Ovary (tissue), 9 donors: ENCODE measurements around the gene RCL1. TPM values are rescaled to one million over a fixed set of nuclear protein-coding genes. Genes with fewer than 3 reads are reported as not detected.

Experiments used
- DNase-seq, 5 donors: peaks; one replicate each; pipeline ENCODE4 v3.0.0-alpha.2; 2019 to 2020
- H3K27ac ChIP-seq, 2 donors: fragments of 200-600 bp; one replicate each; pipeline versions ENCODE4 v1.5.1 to v1.8.0; 2019 to 2022
- H3K27me3 ChIP-seq: fragments of 200-600 bp; one replicate; pipeline ENCODE4 v1.8.0; 2022
- H3K36me3 ChIP-seq: fragments of 200-600 bp; sonication (generic); one replicate; pipeline ENCODE4 v1.5.1; 2019
- H3K4me1 ChIP-seq: one replicate; pipeline ENCODE4 v1.8.1; 2013; ENCODE audit warnings: mild to moderate bottlenecking, moderate library complexity; ENCODE audit not compliant: insufficient read depth
- H3K4me3 ChIP-seq: fragments of 200-600 bp; sonication (generic); one replicate; pipeline ENCODE4 v1.5.1; 2017
- H3K9me3 ChIP-seq, 2 donors: fragments of 200-600 bp in 1 of 2; sonication (generic) in 1 of 2; one replicate each; pipeline versions ENCODE4 v1.5.1 to v1.8.1; 2013 to 2019; ENCODE audit warnings: mild to moderate bottlenecking in 1 of 2, moderate library complexity in 1 of 2
- EP300 ChIP-seq: sonication (generic); formaldehyde crosslinking; IDR thresholded peaks from one replicate; pipeline ENCODE4 v1.6.1; 2017; ENCODE audit warnings: antibody characterized with exemption
- POLR2A ChIP-seq: fragments of 450-650 bp; IDR thresholded peaks from one replicate; pipeline ENCODE4 v1.6.1; 2017; ENCODE audit warnings: antibody characterized with exemption, mild to moderate bottlenecking, moderate library complexity
- WGBS, 3 donors: extraction: QIAGEN DNeasy Blood & Tissue Kit in 1 of 3; methylation state at CpG; one replicate each; pipeline versions ENCODE4 v1.1.5 to v1.1.7; 2013 to 2017; 5-methylcytosine and 5-hydroxymethylcytosine counted together
- intact Hi-C, 4 donors: fragments of 100-400 bp; cut with DNase I; formaldehyde crosslinking; loops; one replicate each; pipeline versions ENCODE4 v1.11.0 to v1.15.1; 2022 to 2023
- polyA plus RNA-seq, 2 donors: library from polyadenylated mRNA; stranded (reverse); fragments of 200-250 nt in 1 of 2; fragments of 350-450 nt in 1 of 2; fragmentation: Illumina TruSeq in 1 of 2; extraction: RNeasy Lipid Tissue Mini Kit (QIAGEN cat#74804) in 1 of 2; gene quantifications; one replicate each; pipeline ENCODE4 v1.2.3, GENCODE V29; 2013 to 2014
- total RNA-seq, 7 donors: library from RNA; depleted of rRNA in 2 of 7; stranded (reverse); fragments of >200 nt in 2 of 7; fragmentation: NEBNext Ultra II Directional in 3 of 7; extraction: Animal tissue kit (Norgen Biotek cat#: 25700) in 3 of 7; gene quantifications; one replicate each; pipeline versions ENCODE4 v1.1.0 to v1.2.4, GENCODE V29; 2016 to 2023
- TF ChIP-seq, protein P1 (sequence below), 3 donors: fragments of 450-650 bp in 2 of 3; fragments of 200-600 bp in 1 of 3; IDR thresholded peaks; one replicate each; pipeline versions ENCODE4 v1.5.1 to v1.8.0; 2016 to 2022; ENCODE audit warnings: antibody characterized with exemption in 3 of 3, mild to moderate bottlenecking in 1 of 3
- donor health status: DM: no; HTN: no; CAD: no; lungs with moderate emphysema.
- donor health status: DM: no; HTN: no; CAD: no.
- donor health status: Bipolar disorder and iron deficiency.
- donor health status: DM: yes; HTN: yes; CAD: no.
- donor health status: DM: no; HTN: no; CAD: no.
- donor health status: DM: yes; HTN: yes; CAD: no.

The RCL1 gene
- total and polyA plus RNA-seq, 9 donors: 19.9 to 68.6 (median 30.0) TPM

DNA sequence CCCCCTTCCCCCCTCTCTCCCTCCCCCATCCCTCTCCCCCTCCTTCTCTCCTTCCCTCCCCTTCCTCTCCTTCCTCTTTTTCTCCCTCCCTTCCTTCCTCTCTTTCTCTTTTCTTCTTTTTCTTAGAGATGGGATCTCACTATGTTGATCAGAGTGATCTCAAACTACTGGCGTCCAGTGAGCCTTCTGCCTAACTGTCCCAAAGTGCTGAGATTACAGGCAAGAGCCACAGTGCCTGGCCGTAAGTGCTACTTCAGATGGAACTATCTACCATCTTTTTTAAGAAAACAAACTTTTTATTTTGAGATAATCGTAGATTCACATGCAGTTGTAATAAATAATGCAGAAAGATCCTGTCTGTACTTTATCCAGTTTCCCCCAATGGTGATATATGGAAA, 6.3 kb downstream of the RCL1 start:
- H3K36me3 ChIP-seq: no peaks in the 10 kb centered on the region
- H3K27me3 ChIP-seq: no peaks in the 10 kb centered on the region
- H3K9me3 ChIP-seq: no peaks in the 10 kb centered on the region
- DNase-seq: no peak
- H3K4me1 ChIP-seq: peaks cover 12% of the 10 kb centered on the region
- intact Hi-C loops: loop anchor here (10.0 kb wide), 2 partner anchors 56 to 186 kb away; partner anchors contain the start of gene JAK2 (in 4 of the 4)
- H3K4me3 ChIP-seq: no peak overlapping the region
- TF ChIP-seq, protein P1, sequence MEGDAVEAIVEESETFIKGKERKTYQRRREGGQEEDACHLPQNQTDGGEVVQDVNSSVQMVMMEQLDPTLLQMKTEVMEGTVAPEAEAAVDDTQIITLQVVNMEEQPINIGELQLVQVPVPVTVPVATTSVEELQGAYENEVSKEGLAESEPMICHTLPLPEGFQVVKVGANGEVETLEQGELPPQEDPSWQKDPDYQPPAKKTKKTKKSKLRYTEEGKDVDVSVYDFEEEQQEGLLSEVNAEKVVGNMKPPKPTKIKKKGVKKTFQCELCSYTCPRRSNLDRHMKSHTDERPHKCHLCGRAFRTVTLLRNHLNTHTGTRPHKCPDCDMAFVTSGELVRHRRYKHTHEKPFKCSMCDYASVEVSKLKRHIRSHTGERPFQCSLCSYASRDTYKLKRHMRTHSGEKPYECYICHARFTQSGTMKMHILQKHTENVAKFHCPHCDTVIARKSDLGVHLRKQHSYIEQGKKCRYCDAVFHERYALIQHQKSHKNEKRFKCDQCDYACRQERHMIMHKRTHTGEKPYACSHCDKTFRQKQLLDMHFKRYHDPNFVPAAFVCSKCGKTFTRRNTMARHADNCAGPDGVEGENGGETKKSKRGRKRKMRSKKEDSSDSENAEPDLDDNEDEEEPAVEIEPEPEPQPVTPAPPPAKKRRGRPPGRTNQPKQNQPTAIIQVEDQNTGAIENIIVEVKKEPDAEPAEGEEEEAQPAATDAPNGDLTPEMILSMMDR (IDR thresholded peaks at IDR 0.05): no peak
- no peak for TF ChIP-seq EP300
- no peak for TF ChIP-seq POLR2A
- 33 to 49% (median 46%) methylated on average over 3 of the region's 3 CpGs for WGBS, 3 donors
- H3K27ac ChIP-seq: peak overlapping the region in 1 of 2 donors; percentile 46

- intact Hi-C loops: loop anchor here (10.0 kb wide), 2 partner anchors 55 to 185 kb away; partner anchors contain the start of gene JAK2 (in 4 of the 4)
- TF ChIP-seq, protein P1 (IDR thresholded peaks at IDR 0.05): no peak
- no peak for TF ChIP-seq EP300
- TF ChIP-seq POLR2A: no peak
- Histone ChIP-seq H3K4me1 (peaks cover 11% of the 10 kb centered on the region), H3K4me3 (no peak overlapping the region), H3K36me3 (no peaks in the 10 kb centered on the region), H3K9me3 (no peaks in the 10 kb centered on the region), H3K27ac (no peak overlapping the region), H3K27me3 (no peaks in the 10 kb centered on the region)
- 58 to 70% (median 63%) methylated on average over 3 of the region's 3 CpGs for WGBS, 3 donors
- DNase-seq: no peak
Observed at GRCh38 chr9:4799775-4800174, 7.0 kb downstream of the RCL1 start.

- no peak for DNase-seq
- peaks cover 13% of the 10 kb centered on the region for H3K4me1 ChIP-seq
- no peaks in the 10 kb centered on the region for H3K36me3 ChIP-seq
- WGBS, 3 donors: 92 to 95% (median 95%) methylated on average over 6 of the region's 6 CpGs
- intact Hi-C loops: no loop called here
- TF ChIP-seq POLR2A (no peak), EP300 (no peak)
- TF ChIP-seq, protein P1 (IDR thresholded peaks at IDR 0.05): no peak
- H3K9me3 ChIP-seq: no peaks in the 10 kb centered on the region
- H3K27me3 ChIP-seq: no peaks in the 10 kb centered on the region
- H3K27ac ChIP-seq: no peak overlapping the region
- H3K4me3 ChIP-seq: no peak overlapping the region
Observed at GRCh38 chr9:4801156-4801555, 8.4 kb downstream of the RCL1 start.

- no peak for DNase-seq
- intact Hi-C loops: no loop called here
- 89 to 93% (median 91%) methylated on average over 23 to 27 of the region's 27 CpGs for WGBS, 3 donors
- Histone ChIP-seq H3K27me3 (no peaks in the 10 kb centered on the region), H3K36me3 (no peaks in the 10 kb centered on the region), H3K27ac (no peak overlapping the region), H3K4me1 (peaks cover 10% of the 10 kb centered on the region), H3K4me3 (no peak overlapping the region), H3K9me3 (no peaks in the 10 kb centered on the region)
- TF ChIP-seq EP300 (no peak), POLR2A (no peak)
- TF ChIP-seq, protein P1 (IDR thresholded peaks at IDR 0.05): no peak
Observed at GRCh38 chr9:4803670-4804530, 11.2 kb downstream of the RCL1 start.
